Fibroblast of pulmonary artery (primary cell): ENCODE data around the gene UROS.

Experiments used
- DNase-seq: peaks from one replicate; pipeline ENCODE4 v3.0.0-alpha.2; 2010; ENCODE audit warnings: low read depth
- H3K4me3 ChIP-seq: replicated peaks from 2 replicates; pipeline ENCODE4 v1.5.1; 2011; ENCODE audit warnings: low read depth, mild to moderate bottlenecking, control low read depth, low read length, moderate library complexity
- TF ChIP-seq, protein P1 (sequence below): IDR thresholded peaks from 2 replicates; pipeline ENCODE4 v1.5.1; 2011; ENCODE audit warnings: mild to moderate bottlenecking, control low read depth, low read length, inconsistent platforms; ENCODE audit errors: missing control alignments

The UROS gene

GRCh38 chr10:125756853-125757487 is 66.1 kb downstream of the UROS start:
- no peak for DNase-seq
- TF ChIP-seq, protein P1, sequence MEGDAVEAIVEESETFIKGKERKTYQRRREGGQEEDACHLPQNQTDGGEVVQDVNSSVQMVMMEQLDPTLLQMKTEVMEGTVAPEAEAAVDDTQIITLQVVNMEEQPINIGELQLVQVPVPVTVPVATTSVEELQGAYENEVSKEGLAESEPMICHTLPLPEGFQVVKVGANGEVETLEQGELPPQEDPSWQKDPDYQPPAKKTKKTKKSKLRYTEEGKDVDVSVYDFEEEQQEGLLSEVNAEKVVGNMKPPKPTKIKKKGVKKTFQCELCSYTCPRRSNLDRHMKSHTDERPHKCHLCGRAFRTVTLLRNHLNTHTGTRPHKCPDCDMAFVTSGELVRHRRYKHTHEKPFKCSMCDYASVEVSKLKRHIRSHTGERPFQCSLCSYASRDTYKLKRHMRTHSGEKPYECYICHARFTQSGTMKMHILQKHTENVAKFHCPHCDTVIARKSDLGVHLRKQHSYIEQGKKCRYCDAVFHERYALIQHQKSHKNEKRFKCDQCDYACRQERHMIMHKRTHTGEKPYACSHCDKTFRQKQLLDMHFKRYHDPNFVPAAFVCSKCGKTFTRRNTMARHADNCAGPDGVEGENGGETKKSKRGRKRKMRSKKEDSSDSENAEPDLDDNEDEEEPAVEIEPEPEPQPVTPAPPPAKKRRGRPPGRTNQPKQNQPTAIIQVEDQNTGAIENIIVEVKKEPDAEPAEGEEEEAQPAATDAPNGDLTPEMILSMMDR: no peak
- no peak overlapping the region for H3K4me3 ChIP-seq

DNA sequence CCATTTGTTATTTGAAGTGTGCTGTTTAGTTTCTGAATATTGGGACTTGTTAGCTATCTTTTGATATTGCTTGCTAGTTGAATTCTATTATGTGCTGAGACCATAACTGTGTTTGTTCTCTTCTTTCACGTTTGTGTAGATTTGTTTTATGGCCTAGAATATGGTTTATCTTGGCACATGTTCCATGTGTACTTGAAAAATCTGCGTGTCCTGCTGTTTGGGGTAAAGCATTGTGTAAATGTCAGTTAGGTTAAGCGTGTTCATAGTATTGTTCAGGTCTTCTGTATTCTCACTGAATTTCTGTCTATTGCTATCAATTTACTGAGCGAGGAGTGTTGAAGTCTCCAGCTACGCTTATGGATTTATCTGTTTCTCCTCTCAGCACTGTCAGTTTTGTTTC is 66.9 kb downstream of the UROS start:
- H3K4me3 ChIP-seq: no peak overlapping the region
- TF ChIP-seq, protein P1: no peak
- no peak for DNase-seq

DNA sequence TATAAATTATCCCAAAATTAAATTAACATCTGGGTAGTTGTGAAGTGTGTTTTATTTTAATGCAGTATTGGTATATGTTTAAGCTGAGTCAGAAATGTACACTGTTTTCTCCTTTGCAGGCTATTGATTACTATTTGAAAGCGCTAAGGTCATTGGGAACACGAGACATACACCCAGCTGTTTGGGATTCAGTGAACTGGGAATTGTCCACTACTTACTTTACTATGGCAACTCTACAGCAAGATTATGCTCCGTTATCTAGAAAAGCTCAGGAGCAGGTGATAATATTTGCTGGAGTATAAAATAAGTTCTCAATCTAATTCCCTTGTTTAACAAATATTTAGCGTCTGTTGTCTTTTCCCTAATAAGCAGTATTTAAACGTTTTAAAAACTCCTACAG is 75.6 kb downstream of the UROS start:
- no peak for DNase-seq
- TF ChIP-seq, protein P1: no peak
- no peak overlapping the region for H3K4me3 ChIP-seq

GRCh38 chr10:125744909-125745308 is 78.1 kb downstream of the UROS start:
- H3K4me3 ChIP-seq: no peak overlapping the region
- no peak for DNase-seq
- TF ChIP-seq, protein P1: no peak

DNA sequence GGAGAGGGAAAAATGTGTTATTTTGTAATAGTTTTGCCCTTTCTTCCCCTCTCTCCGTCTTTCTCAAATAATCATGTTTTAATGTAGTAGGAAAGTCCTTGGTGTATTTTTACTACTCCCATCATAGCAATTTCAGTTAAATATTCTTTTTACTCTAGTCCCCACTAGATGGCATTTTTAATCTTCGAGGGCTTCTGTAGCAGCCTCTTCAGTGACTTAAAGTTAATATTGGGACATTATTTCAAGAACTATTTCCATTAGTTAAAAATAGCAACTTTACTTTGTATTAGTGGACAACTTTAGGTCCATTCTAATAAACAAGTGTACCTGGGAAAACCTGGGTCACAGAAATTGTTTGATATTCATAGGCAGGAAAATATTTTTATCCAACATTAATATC is 80.6 kb downstream of the UROS start:
- H3K4me3 ChIP-seq: no peak overlapping the region
- TF ChIP-seq, protein P1: peak; percentile 14
- DNase-seq: peak; percentile 11

DNA sequence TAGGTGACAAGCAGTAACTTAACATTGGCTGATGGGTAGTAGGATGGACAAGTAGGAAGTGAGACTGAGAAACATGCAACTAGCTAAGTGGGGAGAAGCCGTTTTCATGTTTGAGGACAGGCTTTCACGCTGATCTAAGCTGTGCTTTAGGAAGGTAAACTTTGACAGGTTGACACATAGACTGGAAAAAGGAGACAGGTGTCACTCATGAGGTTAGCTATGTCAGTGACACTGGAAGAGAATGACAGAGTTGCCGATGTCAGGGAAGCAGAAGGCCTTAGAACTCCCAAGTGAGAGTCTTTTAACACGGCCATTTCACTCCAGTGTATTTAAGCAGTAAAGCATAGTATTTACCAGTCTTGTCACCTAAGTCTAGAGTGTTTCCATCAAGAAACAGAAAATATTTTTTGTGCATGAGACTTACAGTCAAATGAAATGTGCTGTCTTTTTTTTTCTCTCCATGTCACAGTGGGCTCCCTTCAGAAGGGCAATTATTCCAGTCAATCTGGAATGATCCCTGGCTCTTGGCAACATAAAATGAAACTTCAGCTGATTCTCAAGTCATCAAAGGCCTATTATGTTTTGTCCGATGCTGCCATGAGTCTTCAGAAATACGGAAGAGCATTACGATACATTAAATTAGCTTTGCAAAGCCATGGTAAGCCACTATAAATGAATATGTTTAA is 82.9 kb downstream of the UROS start:
- no peak overlapping the region for H3K4me3 ChIP-seq
- TF ChIP-seq, protein P1: no peak
- DNase-seq: no peak
